Spleen (tissue), 11 donors: ENCODE measurements around the gene GRAMD1B. TPM values are rescaled to one million over a fixed set of nuclear protein-coding genes. Genes with fewer than 3 reads are reported as not detected.
A peak's percentile ranks its signal among the peaks of the same experiment; 100 is the strongest.
"Not testable (repeated sequence)": the region's sequence is repeated elsewhere in the genome, so short reads cannot be mapped to it uniquely, and the experiment has no call there.

Experiments used
- DNase-seq: peaks from one replicate; pipeline ENCODE4 v3.0.0-alpha.2; 2020
- H3K27ac ChIP-seq, 8 donors: fragments of 200-600 bp; sonication (generic) in 7 of 8; 1 replicate in 4 of 8; 2 replicates in 4 of 8; pipeline versions ENCODE4 v1.5.0 to v1.8.0; 2016 to 2021; ENCODE audit warnings: inconsistent platforms in 4 of 8, mild to moderate bottlenecking in 4 of 8, moderate library complexity in 1 of 8
- H3K27me3 ChIP-seq, 7 donors: fragments of 200-600 bp; sonication (generic) in 6 of 7; replicated peaks in 1 of 7; 1 replicate in 4 of 7; 2 replicates in 3 of 7; pipeline versions ENCODE4 v1.5.0 to v1.8.0; 2016 to 2021; ENCODE audit warnings: inconsistent platforms in 3 of 7, mild to moderate bottlenecking in 1 of 7
- H3K36me3 ChIP-seq, 6 donors: fragments of 200-600 bp; sonication (generic) in 5 of 6; 1 replicate in 4 of 6; 2 replicates in 2 of 6; pipeline versions ENCODE4 v1.5.0 to v1.8.0; 2016 to 2021; ENCODE audit warnings: inconsistent platforms in 2 of 6
- H3K4me1 ChIP-seq, 6 donors: fragments of 200-600 bp; sonication (generic) in 5 of 6; 1 replicate in 3 of 6; 2 replicates in 3 of 6; pipeline versions ENCODE4 v1.5.0 to v1.8.0; 2016 to 2021; ENCODE audit warnings: inconsistent platforms in 3 of 6
- H3K4me3 ChIP-seq, 8 donors: fragments of 200-600 bp; sonication (generic) in 7 of 8; 1 replicate in 4 of 8; 2 replicates in 4 of 8; pipeline versions ENCODE4 v1.5.0 to v1.8.0; 2016 to 2021; ENCODE audit warnings: inconsistent platforms in 4 of 8, mild to moderate bottlenecking in 4 of 8, moderate library complexity in 2 of 8
- H3K9me3 ChIP-seq, 8 donors: fragments of 200-600 bp; sonication (generic) in 7 of 8; 1 replicate in 4 of 8; 2 replicates in 4 of 8; pipeline versions ENCODE4 v1.5.0 to v1.8.0; 2016 to 2021; ENCODE audit warnings: inconsistent platforms in 4 of 8
- CTCF ChIP-seq, 11 experiments: fragments of 200-600 bp in 7 of 11; fragments of 450-650 bp in 4 of 11; sonication (generic) in 4 of 11; IDR thresholded peaks in 8 of 11; conservative IDR thresholded peaks in 3 of 11; 1 replicate in 7 of 11; 2 replicates in 4 of 11; pipeline versions ENCODE4 v1.4.0 to v1.8.0; 2016 to 2021; ENCODE audit warnings: antibody characterized with exemption in 11 of 11, inconsistent platforms in 4 of 11, mild to moderate bottlenecking in 1 of 11
- POLR2A ChIP-seq, 3 donors: fragments of 450-650 bp; IDR thresholded peaks; one replicate each; pipeline ENCODE4 v1.5.1; 2017; ENCODE audit warnings: antibody characterized with exemption in 3 of 3, mild to moderate bottlenecking in 1 of 3
- POLR2AphosphoS5 ChIP-seq, 3 donors: sonication (generic); formaldehyde crosslinking; IDR thresholded peaks; one replicate each; pipeline ENCODE4 v1.5.1; 2017; ENCODE audit warnings: antibody characterized with exemption in 3 of 3
- WGBS, 5 donors: extraction: QIAGEN DNeasy Blood & Tissue Kit in 3 of 5; methylation state at CpG; one replicate each; pipeline versions ENCODE4 v1.1.5 to v1.1.7; 2013 to 2018; 5-methylcytosine and 5-hydroxymethylcytosine counted together
- intact Hi-C: fragments of 100-400 bp; cut with DNase I; formaldehyde crosslinking; loops from one replicate; pipeline ENCODE4 v1.15.0; 2023; ENCODE audit warnings: low total_unique reads
- polyA plus RNA-seq, 3 donors: library from polyadenylated mRNA; stranded (reverse); fragments of 200-250 nt; gene quantifications; one replicate each; pipeline ENCODE4 v1.2.1, GENCODE V29; 2013
- total RNA-seq, 7 donors: library from RNA; depleted of rRNA in 3 of 7; stranded (reverse); fragments of >200 nt in 3 of 7; fragmentation: NEBNext Ultra II Directional in 4 of 7; extraction: Animal tissue kit (Norgen Biotek cat#: 25700) in 4 of 7; gene quantifications; one replicate each; pipeline versions ENCODE4 v1.1.0 to v1.2.1, GENCODE V29; 2016 to 2021
- donor health status: healthy with polysubstance abuse.
- donor health status: DM: no; HTN: no; CAD: no; lungs with moderate emphysema.
- donor health status: DM: no; HTN: no; CAD: no.
- donor health status: Bipolar disorder and iron deficiency.
- donor health status: healthy.
- donor health status: DM: no; HTN: no; CAD: no.
- donor health status: DM: yes; HTN: yes; CAD: no.

The GRAMD1B gene
- total and polyA plus RNA-seq, 10 donors = 1.7 to 15.6 (median 7.5) TPM

DNA sequence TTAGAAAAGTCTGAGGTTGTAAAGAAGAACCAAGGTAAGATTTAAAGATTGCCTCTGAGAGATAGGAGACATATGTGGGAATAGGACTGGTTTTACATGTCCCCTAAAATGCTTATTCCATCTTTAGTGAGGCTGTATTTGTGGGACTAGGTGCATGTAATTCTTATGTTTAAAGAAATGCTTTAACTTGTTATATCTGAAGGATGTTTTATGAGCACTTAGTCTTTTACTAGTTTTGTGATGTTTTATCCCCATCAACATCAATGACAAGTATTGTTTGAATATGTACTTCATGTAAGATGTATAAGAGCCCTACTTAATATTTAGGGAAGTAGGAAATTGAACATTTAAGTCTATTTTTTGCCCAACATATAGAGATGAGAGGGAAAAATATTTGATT, 24.7 kb downstream of the GRAMD1B start:
- H3K27ac ChIP-seq = peak overlapping the region in 3 of 8 donors; percentile 4 to 59 (median 24)

DNA sequence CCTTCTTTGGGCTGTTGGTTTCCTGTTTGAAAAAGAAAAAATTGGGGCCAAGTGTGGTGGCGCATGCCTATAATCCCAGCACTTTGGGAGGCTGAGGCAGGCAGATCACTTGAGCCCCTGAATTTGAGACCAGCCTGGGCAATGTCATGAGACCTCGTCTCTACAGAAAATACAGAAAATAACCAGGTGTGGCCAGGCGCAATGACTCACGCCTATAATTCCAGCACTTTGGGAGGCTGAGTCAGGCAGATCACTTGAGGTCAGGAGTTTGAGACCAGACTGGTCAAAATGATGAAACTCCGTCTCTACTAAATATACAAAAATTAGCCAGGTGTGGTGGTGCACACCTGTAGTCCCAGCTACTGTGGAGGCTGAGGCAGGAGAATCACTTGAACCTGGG, 26.4 kb downstream of the GRAMD1B start:
- H3K27me3 ChIP-seq, H3K36me3 ChIP-seq, DNase-seq, H3K9me3 ChIP-seq, H3K4me3 ChIP-seq, intact Hi-C loops: not testable (repeated sequence)
- H3K4me1 ChIP-seq = peaks cover 0 to 53% (median 23%) of the 10 kb centered on the region in 6 donors
- 83 to 91% (median 90%) methylated on average over 5 of the region's 5 CpGs for WGBS, 5 donors
- peak overlapping the region in 3 of 8 donors; percentile 50 to 73 (median 66) for H3K27ac ChIP-seq

More for the DNA sequence above, 24.7 kb downstream of the GRAMD1B start:
- Histone ChIP-seq H3K4me1 (peaks cover 0 to 59% (median 27%) of the 10 kb centered on the region in 6 donors), H3K27me3 (no peaks in the 10 kb centered on the region), H3K36me3 (no peaks in the 10 kb centered on the region), H3K9me3 (no peaks in the 10 kb centered on the region), H3K4me3 (no peak overlapping the region)
- intact Hi-C loops = no loop called here
- DNase-seq = no peak
- TF ChIP-seq CTCF (IDR thresholded peaks at IDR 0.05 in 8 of 11, conservative IDR thresholded peaks at IDR 0.05 in 3 of 11) (no peak), POLR2A (IDR thresholded peaks at IDR 0.05) (no peak), POLR2AphosphoS5 (IDR thresholded peaks at IDR 0.05) (no peak)

DNA sequence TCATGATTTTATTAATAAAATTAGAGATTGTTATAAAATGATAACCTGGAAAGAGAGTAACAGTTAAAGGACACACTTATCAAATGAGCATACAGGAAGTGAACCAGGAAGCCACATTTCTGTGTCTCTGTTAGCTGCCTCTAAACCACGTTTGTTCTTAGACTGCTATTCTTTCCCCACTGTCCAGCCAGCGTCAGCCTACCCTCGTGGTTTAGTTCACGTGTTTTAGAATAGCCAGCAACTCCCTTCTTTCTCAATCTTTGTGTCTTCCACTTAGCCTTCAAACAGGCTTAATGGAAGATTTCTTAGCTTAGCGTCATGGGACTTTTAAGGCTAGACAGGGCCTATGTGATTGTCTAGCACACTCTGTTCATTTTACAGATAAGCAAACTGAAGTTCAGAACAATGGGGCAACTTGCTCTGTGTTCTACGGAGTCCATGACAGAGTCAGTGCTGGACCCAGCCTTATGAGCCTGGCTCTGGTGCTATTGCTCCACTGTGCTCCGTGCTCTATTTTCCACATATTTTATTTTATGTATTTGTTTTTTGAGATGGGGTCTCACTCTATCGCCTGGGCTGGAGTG, 27.2 kb downstream of the GRAMD1B start:
- 35 to 47% (median 42%) methylated on average over 8 of the region's 8 CpGs for WGBS, 5 donors
- no peaks in the 10 kb centered on the region for H3K27me3 ChIP-seq
- H3K4me3 ChIP-seq = no peak overlapping the region
- H3K9me3 ChIP-seq = no peaks in the 10 kb centered on the region
- peak overlapping the region in 4 of 8 donors; percentile 13 to 73 (median 58) for H3K27ac ChIP-seq
- TF ChIP-seq POLR2A (IDR thresholded peaks at IDR 0.05) = no peak
- intact Hi-C loops = no loop called here
- no peak for DNase-seq
- peaks cover 0 to 45% (median 21%) of the 10 kb centered on the region in 6 donors for H3K4me1 ChIP-seq
- no peaks in the 10 kb centered on the region for H3K36me3 ChIP-seq

- TF ChIP-seq POLR2A (IDR thresholded peaks at IDR 0.05) = no peak
- TF ChIP-seq POLR2AphosphoS5 (IDR thresholded peaks at IDR 0.05) = no peak
- TF ChIP-seq CTCF (IDR thresholded peaks at IDR 0.05 in 8 of 11, conservative IDR thresholded peaks at IDR 0.05 in 3 of 11) = no peak
These were observed 28.4 kb downstream of the GRAMD1B start for GRCh38 chr11:123458501-123458900.

GRCh38 chr11:123460012-123460700, 30.1 kb downstream of the GRAMD1B start:
- H3K36me3 ChIP-seq = no peaks in the 10 kb centered on the region
- 80 to 90% (median 87%) methylated on average over 7 of the region's 7 CpGs for WGBS, 5 donors
- no peak for DNase-seq
- no peak overlapping the region for H3K4me3 ChIP-seq
- TF ChIP-seq POLR2A (IDR thresholded peaks at IDR 0.05) (no peak), CTCF (IDR thresholded peaks at IDR 0.05 in 8 of 11, conservative IDR thresholded peaks at IDR 0.05 in 3 of 11) (no peak), POLR2AphosphoS5 (IDR thresholded peaks at IDR 0.05) (no peak)
- no peak overlapping the region for H3K27ac ChIP-seq
- peaks cover 0 to 22% (median 10%) of the 10 kb centered on the region in 6 donors for H3K4me1 ChIP-seq
- H3K27me3 ChIP-seq = no peaks in the 10 kb centered on the region
- intact Hi-C loops = no loop called here
- H3K9me3 ChIP-seq = no peaks in the 10 kb centered on the region

More at GRCh38 chr11:123458501-123458900, 28.4 kb downstream of the GRAMD1B start:
- 90 to 100% (median 94%) methylated on average over 2 of the region's 2 CpGs for WGBS, 5 donors
- DNase-seq = no peak
- Histone ChIP-seq H3K9me3 (no peaks in the 10 kb centered on the region), H3K27me3 (no peaks in the 10 kb centered on the region), H3K4me3 (no peak overlapping the region), H3K36me3 (no peaks in the 10 kb centered on the region), H3K27ac (no peak overlapping the region), H3K4me1 (peaks cover 0 to 34% (median 20%) of the 10 kb centered on the region in 6 donors)
- intact Hi-C loops = no loop called here
